ENCODE results near the gene RAB24. TPM values are rescaled to one million over a fixed set of nuclear protein-coding genes. Genes with fewer than 3 reads are reported as not detected.

The RAB24 gene
- total RNA-seq, 1 donor from 2014 or later = 12.0 TPM

- no peak overlapping the region for H3K9ac ChIP-seq (ENCODE audit: low read depth in 1 of 3, low read length in 3 of 3)
- no peak overlapping the region for H3K27ac ChIP-seq (ENCODE audit: low read depth, low read length)
- no peaks in the 10 kb centered on the region for H3K9me3 ChIP-seq (ENCODE audit: control insufficient read depth in 3 of 3, low read length in 3 of 3)
- no peaks in the 10 kb centered on the region for H3K27me3 ChIP-seq (ENCODE audit: control insufficient read depth in 3 of 3, insufficient read depth in 3 of 3, low read length in 3 of 3)
- peaks cover 42 to 59% (median 51%) of the 10 kb centered on the region in 3 donors for H3K36me3 ChIP-seq (ENCODE audit: control insufficient read depth in 3 of 3, insufficient read depth in 3 of 3, low read length in 3 of 3)
- H3K4me1 ChIP-seq (ENCODE audit: control insufficient read depth in 3 of 3, insufficient read depth in 3 of 3, low read length in 3 of 3) = peaks cover 12 to 37% (median 22%) of the 10 kb centered on the region in 3 donors
- no peak overlapping the region for H3K4me3 ChIP-seq (ENCODE audit: low read length in 3 of 3)
Measured at GRCh38 chr5:177296581-177296980, 6.9 kb downstream of the RAB24 start.

GRCh38 chr5:177295924-177296323 lies 7.6 kb downstream of the RAB24 start:
- H3K9me3 ChIP-seq (ENCODE audit: control insufficient read depth in 3 of 3, low read length in 3 of 3) = no peaks in the 10 kb centered on the region
- no peak overlapping the region for H3K4me3 ChIP-seq (ENCODE audit: low read length in 3 of 3)
- no peak overlapping the region for H3K27ac ChIP-seq (ENCODE audit: low read depth, low read length)
- H3K9ac ChIP-seq (ENCODE audit: low read depth in 1 of 3, low read length in 3 of 3) = no peak overlapping the region
- peaks cover 44 to 54% (median 45%) of the 10 kb centered on the region in 3 donors for H3K36me3 ChIP-seq (ENCODE audit: control insufficient read depth in 3 of 3, insufficient read depth in 3 of 3, low read length in 3 of 3)
- H3K4me1 ChIP-seq (ENCODE audit: control insufficient read depth in 3 of 3, insufficient read depth in 3 of 3, low read length in 3 of 3) = peaks cover 5 to 30% (median 15%) of the 10 kb centered on the region in 3 donors
- H3K27me3 ChIP-seq (ENCODE audit: control insufficient read depth in 3 of 3, insufficient read depth in 3 of 3, low read length in 3 of 3) = no peaks in the 10 kb centered on the region

GRCh38 chr5:177294632-177295031 lies 8.9 kb downstream of the RAB24 start:
- no peaks in the 10 kb centered on the region for H3K9me3 ChIP-seq (ENCODE audit: control insufficient read depth in 3 of 3, low read length in 3 of 3)
- H3K4me1 ChIP-seq (ENCODE audit: control insufficient read depth in 3 of 3, insufficient read depth in 3 of 3, low read length in 3 of 3) = peaks cover 0 to 19% (median 9%) of the 10 kb centered on the region in 3 donors
- no peak overlapping the region for H3K27ac ChIP-seq (ENCODE audit: low read depth, low read length)
- no peaks in the 10 kb centered on the region for H3K27me3 ChIP-seq (ENCODE audit: control insufficient read depth in 3 of 3, insufficient read depth in 3 of 3, low read length in 3 of 3)
- peaks cover 45 to 56% (median 49%) of the 10 kb centered on the region in 3 donors for H3K36me3 ChIP-seq (ENCODE audit: control insufficient read depth in 3 of 3, insufficient read depth in 3 of 3, low read length in 3 of 3)
- H3K4me3 ChIP-seq (ENCODE audit: low read length in 3 of 3) = no peak overlapping the region
- no peak overlapping the region for H3K9ac ChIP-seq (ENCODE audit: low read depth in 1 of 3, low read length in 3 of 3)

GRCh38 chr5:177293819-177294581 lies 9.5 kb downstream of the RAB24 start:
- Histone ChIP-seq H3K4me3 (ENCODE audit: low read length in 3 of 3) (no peak overlapping the region), H3K4me1 (ENCODE audit: control insufficient read depth in 3 of 3, insufficient read depth in 3 of 3, low read length in 3 of 3) (peaks cover 0 to 14% (median 6%) of the 10 kb centered on the region in 3 donors), H3K9me3 (ENCODE audit: control insufficient read depth in 3 of 3, low read length in 3 of 3) (no peaks in the 10 kb centered on the region), H3K36me3 (ENCODE audit: control insufficient read depth in 3 of 3, insufficient read depth in 3 of 3, low read length in 3 of 3) (peaks cover 46 to 62% (median 54%) of the 10 kb centered on the region in 3 donors), H3K27ac (ENCODE audit: low read depth, low read length) (no peak overlapping the region), H3K27me3 (ENCODE audit: control insufficient read depth in 3 of 3, insufficient read depth in 3 of 3, low read length in 3 of 3) (no peaks in the 10 kb centered on the region), H3K9ac (ENCODE audit: low read depth in 1 of 3, low read length in 3 of 3) (no peak overlapping the region)

- H3K36me3 ChIP-seq (ENCODE audit: control insufficient read depth in 3 of 3, insufficient read depth in 3 of 3, low read length in 3 of 3) = peaks cover 48 to 71% (median 66%) of the 10 kb centered on the region in 3 donors
- no peaks in the 10 kb centered on the region for H3K27me3 ChIP-seq (ENCODE audit: control insufficient read depth in 3 of 3, insufficient read depth in 3 of 3, low read length in 3 of 3)
- no peak overlapping the region for H3K27ac ChIP-seq (ENCODE audit: low read depth, low read length)
- H3K9me3 ChIP-seq (ENCODE audit: control insufficient read depth in 3 of 3, low read length in 3 of 3) = no peaks in the 10 kb centered on the region
- H3K4me1 ChIP-seq (ENCODE audit: control insufficient read depth in 3 of 3, insufficient read depth in 3 of 3, low read length in 3 of 3) = peaks cover 0 to 11% (median 3%) of the 10 kb centered on the region in 3 donors
- no peak overlapping the region for H3K9ac ChIP-seq (ENCODE audit: low read depth in 1 of 3, low read length in 3 of 3)
- H3K4me3 ChIP-seq (ENCODE audit: low read length in 3 of 3) = no peak overlapping the region
Measured at GRCh38 chr5:177291735-177292134, 11.8 kb downstream of the RAB24 start.

DNA sequence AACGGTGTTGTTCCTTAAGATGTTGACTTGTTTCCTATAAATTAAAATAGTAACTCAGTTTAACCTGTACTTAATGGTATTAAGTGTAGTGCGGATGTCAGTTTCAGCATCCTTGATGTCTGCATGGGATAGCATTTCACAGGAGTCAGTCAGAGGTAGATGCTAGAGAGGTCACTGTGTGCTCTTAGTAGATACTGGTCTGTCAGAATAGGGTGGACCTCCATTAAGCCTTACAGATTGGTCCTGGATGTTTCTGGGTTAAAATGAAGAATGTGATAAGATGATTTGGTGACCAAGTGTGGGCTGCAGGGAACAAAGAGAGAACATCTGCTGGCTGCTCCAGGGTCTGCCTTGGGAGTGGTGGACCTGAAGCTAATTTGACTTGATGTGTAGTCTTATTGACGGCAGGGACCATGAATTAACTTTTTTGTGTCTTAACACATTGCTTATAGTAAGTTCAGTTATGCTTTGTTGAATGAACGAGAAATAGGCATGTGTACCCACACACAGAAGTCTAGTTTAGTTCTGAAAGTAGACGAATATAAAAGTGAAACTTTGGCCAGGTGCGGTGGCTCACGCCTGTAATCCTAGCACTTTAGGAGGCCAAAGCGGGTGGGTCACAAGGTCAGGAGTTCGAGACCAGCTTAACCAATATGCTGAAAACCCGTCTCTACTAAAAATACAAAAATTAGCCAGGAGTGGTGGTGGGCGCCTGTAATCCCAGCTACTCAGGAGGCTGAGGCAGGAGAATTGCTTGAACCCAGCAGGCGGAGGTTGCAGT lies 12.5 kb downstream of the RAB24 start:
- peaks cover 0 to 4% (median 0%) of the 10 kb centered on the region in 3 donors for H3K4me1 ChIP-seq (ENCODE audit: control insufficient read depth in 3 of 3, insufficient read depth in 3 of 3, low read length in 3 of 3)
- no peak overlapping the region for H3K27ac ChIP-seq (ENCODE audit: low read depth, low read length)
- no peak overlapping the region for H3K4me3 ChIP-seq (ENCODE audit: low read length in 3 of 3)
- H3K9me3 ChIP-seq (ENCODE audit: control insufficient read depth in 3 of 3, low read length in 3 of 3) = no peaks in the 10 kb centered on the region
- H3K9ac ChIP-seq (ENCODE audit: low read depth in 1 of 3, low read length in 3 of 3) = no peak overlapping the region
- peaks cover 48 to 75% (median 60%) of the 10 kb centered on the region in 3 donors for H3K36me3 ChIP-seq (ENCODE audit: control insufficient read depth in 3 of 3, insufficient read depth in 3 of 3, low read length in 3 of 3)
- H3K27me3 ChIP-seq (ENCODE audit: control insufficient read depth in 3 of 3, insufficient read depth in 3 of 3, low read length in 3 of 3) = no peaks in the 10 kb centered on the region

DNA sequence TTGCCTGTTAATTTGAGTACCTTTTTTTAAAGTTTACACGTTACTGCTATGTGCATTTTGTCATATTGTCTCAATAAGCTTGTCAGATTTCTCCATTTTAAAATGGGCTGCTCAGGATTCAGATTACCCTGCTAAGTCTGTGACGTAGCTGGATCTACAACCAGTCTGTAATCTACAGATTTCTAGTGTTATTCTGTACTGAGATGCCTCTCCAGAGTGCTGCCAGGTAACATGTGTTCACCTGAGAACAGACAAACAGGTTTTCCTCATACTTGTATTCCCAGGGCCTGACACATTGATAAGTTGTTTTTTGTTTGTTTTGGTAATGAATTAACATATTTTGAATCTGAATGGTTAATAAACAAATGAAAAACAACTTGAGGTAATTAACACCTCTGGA lies 15.3 kb downstream of the RAB24 start:
- Histone ChIP-seq H3K9ac (ENCODE audit: low read depth in 1 of 3, low read length in 3 of 3) (no peak overlapping the region), H3K27ac (ENCODE audit: low read depth, low read length) (no peak overlapping the region), H3K4me3 (ENCODE audit: low read length in 3 of 3) (no peak overlapping the region), H3K27me3 (ENCODE audit: control insufficient read depth in 3 of 3, insufficient read depth in 3 of 3, low read length in 3 of 3) (no peaks in the 10 kb centered on the region), H3K4me1 (ENCODE audit: control insufficient read depth in 3 of 3, insufficient read depth in 3 of 3, low read length in 3 of 3) (no peaks in the 10 kb centered on the region), H3K36me3 (ENCODE audit: control insufficient read depth in 3 of 3, insufficient read depth in 3 of 3, low read length in 3 of 3) (peaks cover 33 to 70% (median 50%) of the 10 kb centered on the region in 3 donors), H3K9me3 (ENCODE audit: control insufficient read depth in 3 of 3, low read length in 3 of 3) (no peaks in the 10 kb centered on the region)

DNA sequence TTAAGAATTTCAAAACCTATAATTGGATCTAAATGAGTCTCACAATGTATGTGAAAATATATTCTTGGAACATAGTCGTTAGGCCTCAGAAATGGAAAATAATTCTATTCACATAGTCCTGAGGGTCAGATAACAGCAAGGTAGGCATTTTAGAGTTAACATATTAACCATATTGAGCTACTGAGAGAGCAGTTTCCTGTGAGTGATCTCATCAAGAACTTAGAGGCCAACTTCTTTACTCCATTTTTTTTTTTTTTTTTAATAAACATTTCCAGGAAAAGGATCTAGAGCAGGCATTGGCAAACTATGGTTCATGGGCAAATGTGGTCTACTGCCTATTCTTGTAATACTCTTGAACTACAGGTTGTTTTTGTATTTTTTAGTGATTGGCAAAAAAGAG lies 26.6 kb downstream of the RAB24 start:
- Histone ChIP-seq H3K9me3 (ENCODE audit: control insufficient read depth in 3 of 3, low read length in 3 of 3) (no peaks in the 10 kb centered on the region), H3K4me1 (ENCODE audit: control insufficient read depth in 3 of 3, insufficient read depth in 3 of 3, low read length in 3 of 3) (no peaks in the 10 kb centered on the region), H3K27me3 (ENCODE audit: control insufficient read depth in 3 of 3, insufficient read depth in 3 of 3, low read length in 3 of 3) (no peaks in the 10 kb centered on the region), H3K4me3 (ENCODE audit: low read length in 3 of 3) (no peak overlapping the region), H3K27ac (ENCODE audit: low read depth, low read length) (no peak overlapping the region), H3K36me3 (ENCODE audit: control insufficient read depth in 3 of 3, insufficient read depth in 3 of 3, low read length in 3 of 3) (peaks cover 17 to 52% (median 29%) of the 10 kb centered on the region in 3 donors), H3K9ac (ENCODE audit: low read depth in 1 of 3, low read length in 3 of 3) (no peak overlapping the region)

DNA sequence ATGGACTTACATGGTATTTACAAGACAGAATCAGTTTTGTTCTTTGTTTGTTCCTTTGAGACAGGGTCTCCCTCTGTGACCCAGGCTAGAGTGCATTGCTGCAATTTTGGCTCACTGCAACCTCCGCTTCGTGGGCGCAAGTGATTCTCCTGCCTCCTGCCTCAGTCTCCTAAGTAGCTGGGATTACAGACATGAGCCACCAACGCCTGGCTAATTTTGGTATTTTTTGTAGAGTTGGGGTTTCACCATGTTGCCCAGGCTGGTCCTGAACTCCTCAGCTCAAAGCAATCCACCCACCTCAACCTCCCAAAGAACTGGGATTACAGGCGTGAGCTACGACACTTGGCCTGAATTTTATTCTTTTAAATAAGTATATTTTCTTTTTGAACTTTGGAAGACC lies 27.6 kb downstream of the RAB24 start:
- no peaks in the 10 kb centered on the region for H3K9me3 ChIP-seq (ENCODE audit: control insufficient read depth in 3 of 3, low read length in 3 of 3)
- no peak overlapping the region for H3K9ac ChIP-seq (ENCODE audit: low read depth in 1 of 3, low read length in 3 of 3)
- peaks cover 15 to 52% (median 30%) of the 10 kb centered on the region in 3 donors for H3K36me3 ChIP-seq (ENCODE audit: control insufficient read depth in 3 of 3, insufficient read depth in 3 of 3, low read length in 3 of 3)
- no peak overlapping the region for H3K27ac ChIP-seq (ENCODE audit: low read depth, low read length)
- no peak overlapping the region for H3K4me3 ChIP-seq (ENCODE audit: low read length in 3 of 3)
- no peaks in the 10 kb centered on the region for H3K4me1 ChIP-seq (ENCODE audit: control insufficient read depth in 3 of 3, insufficient read depth in 3 of 3, low read length in 3 of 3)
- H3K27me3 ChIP-seq (ENCODE audit: control insufficient read depth in 3 of 3, insufficient read depth in 3 of 3, low read length in 3 of 3) = no peaks in the 10 kb centered on the region

DNA sequence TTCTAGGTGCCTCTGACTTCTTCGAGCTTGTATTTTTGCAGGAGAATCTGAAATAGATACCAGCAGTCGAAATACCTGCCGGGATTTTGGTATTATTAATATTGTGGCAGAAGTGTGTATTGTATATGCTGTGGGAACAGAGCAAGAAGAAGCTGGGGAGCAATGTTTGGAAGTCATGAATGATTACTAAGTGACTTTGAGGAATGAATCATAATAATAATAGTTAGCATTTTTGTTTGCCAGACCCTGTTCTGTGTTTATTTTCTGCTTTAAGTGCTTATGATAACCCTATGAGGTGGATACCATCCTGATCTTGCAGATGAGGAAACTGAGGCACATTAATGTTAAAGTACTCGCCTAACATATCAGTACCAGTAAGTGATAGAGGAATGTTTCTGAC lies 32.4 kb downstream of the RAB24 start:
- H3K4me3 ChIP-seq (ENCODE audit: low read length in 3 of 3) = no peak overlapping the region
- H3K9me3 ChIP-seq (ENCODE audit: control insufficient read depth in 3 of 3, low read length in 3 of 3) = no peaks in the 10 kb centered on the region
- no peak overlapping the region for H3K9ac ChIP-seq (ENCODE audit: low read depth in 1 of 3, low read length in 3 of 3)
- H3K27ac ChIP-seq (ENCODE audit: low read depth, low read length) = no peak overlapping the region
- no peaks in the 10 kb centered on the region for H3K4me1 ChIP-seq (ENCODE audit: control insufficient read depth in 3 of 3, insufficient read depth in 3 of 3, low read length in 3 of 3)
- peaks cover 34 to 54% (median 46%) of the 10 kb centered on the region in 3 donors for H3K36me3 ChIP-seq (ENCODE audit: control insufficient read depth in 3 of 3, insufficient read depth in 3 of 3, low read length in 3 of 3)
- no peaks in the 10 kb centered on the region for H3K27me3 ChIP-seq (ENCODE audit: control insufficient read depth in 3 of 3, insufficient read depth in 3 of 3, low read length in 3 of 3)
